ENCODE data around the gene PCBP4.

PCBP4 gene

GRCh38 chr3:51967384-51968169 is at the start of gene PCBP4:
Gene PCBP4, minus strand, starts transcription at chr3:51967454. Its CDS starts 6,214 bp downstream, at chr3:51961240.
- DNase-seq (ENCODE audit: low spot score), result peak; percentile 89

- DNase-seq (ENCODE audit: low spot score), result no peak
Measured at GRCh38 chr3:52015438-52016228, 48.4 kb upstream of the PCBP4 start.

DNA sequence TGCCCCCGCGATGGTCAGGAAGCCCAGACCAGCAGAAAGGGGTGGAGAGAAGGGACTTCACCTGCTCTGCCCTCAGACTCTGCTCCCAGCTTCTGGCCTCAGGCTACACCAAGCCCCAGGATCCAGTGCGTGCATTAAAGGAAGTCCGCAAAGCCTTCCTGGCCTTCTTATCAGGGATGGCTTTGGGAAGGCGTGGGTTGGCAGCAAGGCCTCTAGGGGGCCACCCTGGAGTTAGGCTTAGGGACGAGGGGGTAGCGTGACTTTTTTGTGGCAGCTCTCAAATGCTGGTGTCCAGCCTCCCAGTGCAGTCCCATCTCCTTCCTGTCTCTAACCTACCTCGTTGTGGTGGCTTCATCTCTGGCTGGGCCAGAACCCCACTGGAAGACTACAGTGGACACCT is 47.4 kb upstream of the PCBP4 start:
- DNase-seq (ENCODE audit: low spot score), result peak; percentile 59

GRCh38 chr3:52013802-52014598 is 46.7 kb upstream of the PCBP4 start:
- no peak for DNase-seq (ENCODE audit: low spot score)

GRCh38 chr3:52012699-52013098 is 45.4 kb upstream of the PCBP4 start:
- no peak for DNase-seq (ENCODE audit: low spot score)

- DNase-seq (ENCODE audit: low spot score), result no peak
Measured at GRCh38 chr3:52010431-52010830, 43.2 kb upstream of the PCBP4 start.

GRCh38 chr3:52007291-52007690 is 40.0 kb upstream of the PCBP4 start:
- DNase-seq (ENCODE audit: low spot score), result no peak

DNA sequence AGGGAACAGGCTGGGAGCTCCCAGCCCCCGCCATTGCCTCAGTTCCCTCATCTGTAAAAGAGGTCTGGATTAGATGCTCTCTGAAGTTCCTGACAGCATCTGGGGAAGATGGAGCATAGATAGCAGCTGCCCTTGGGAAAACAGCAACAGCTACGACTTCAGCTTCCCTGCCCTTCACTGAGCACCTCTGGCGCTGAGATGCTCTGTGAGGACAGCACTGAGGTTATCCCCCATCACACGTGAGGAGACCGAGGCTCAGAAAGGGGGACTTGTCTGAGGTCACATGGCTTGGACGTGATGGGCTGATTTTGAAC is 39.5 kb upstream of the PCBP4 start:
- DNase-seq (ENCODE audit: low spot score), result no peak

GRCh38 chr3:52006017-52006819 is 39.0 kb upstream of the PCBP4 start:
- no peak for DNase-seq (ENCODE audit: low spot score)

DNA sequence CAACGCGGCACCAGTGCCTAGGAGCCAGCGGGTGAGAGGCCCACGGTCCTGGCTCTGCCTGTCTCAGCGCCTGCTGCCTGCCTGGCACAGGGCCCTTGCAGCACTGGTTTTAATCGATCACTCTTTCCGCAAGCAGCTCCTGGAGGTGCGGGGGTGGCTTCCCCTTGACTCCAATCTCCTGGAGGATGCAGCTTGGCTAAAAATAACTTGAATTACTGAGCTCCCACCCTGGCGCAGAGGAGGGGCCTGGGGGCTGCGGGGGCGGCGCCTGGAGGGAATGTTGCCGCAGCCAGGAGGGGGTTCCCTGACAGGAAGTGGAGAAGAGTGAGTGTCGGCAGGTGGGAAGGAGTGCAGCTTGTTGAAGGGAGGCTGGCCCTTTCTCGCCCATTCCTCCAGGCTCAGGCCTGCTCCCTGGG is 38.3 kb upstream of the PCBP4 start:
- peak; percentile 70 for DNase-seq (ENCODE audit: low spot score)

GRCh38 chr3:52004906-52005395 is 37.7 kb upstream of the PCBP4 start:
- DNase-seq (ENCODE audit: low spot score), result no peak

GRCh38 chr3:52004163-52004787 is 37.0 kb upstream of the PCBP4 start:
- DNase-seq (ENCODE audit: low spot score), result peak; percentile 91

- DNase-seq (ENCODE audit: low spot score), result no peak
Measured at GRCh38 chr3:52002748-52003147, 35.5 kb upstream of the PCBP4 start.

- peak; percentile 91 for DNase-seq (ENCODE audit: low spot score)
Measured at GRCh38 chr3:52001443-52001974, 34.3 kb upstream of the PCBP4 start.

DNA sequence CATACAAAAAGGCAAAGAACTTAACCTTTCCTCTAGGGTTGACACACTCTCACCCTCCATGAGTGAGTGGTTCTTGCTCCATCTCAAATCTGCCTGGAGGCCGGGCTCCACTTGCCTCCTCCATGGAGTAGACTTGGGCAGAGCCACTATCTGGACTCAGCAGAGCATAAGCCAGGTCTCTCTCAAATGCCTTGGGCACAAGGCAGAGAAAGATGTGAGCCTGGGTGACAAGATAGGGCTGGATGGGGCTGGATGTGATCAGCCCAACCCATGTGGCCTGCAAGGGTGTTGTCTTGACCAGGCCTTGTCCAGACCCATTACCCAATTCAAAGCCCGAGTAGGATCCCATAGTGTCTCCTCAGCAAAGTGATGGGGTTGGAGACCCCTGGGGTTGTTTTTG is 32.6 kb upstream of the PCBP4 start:
- no peak for DNase-seq (ENCODE audit: low spot score)

- no peak for DNase-seq (ENCODE audit: low spot score)
Measured at GRCh38 chr3:51998774-51999173, 31.5 kb upstream of the PCBP4 start.

DNA sequence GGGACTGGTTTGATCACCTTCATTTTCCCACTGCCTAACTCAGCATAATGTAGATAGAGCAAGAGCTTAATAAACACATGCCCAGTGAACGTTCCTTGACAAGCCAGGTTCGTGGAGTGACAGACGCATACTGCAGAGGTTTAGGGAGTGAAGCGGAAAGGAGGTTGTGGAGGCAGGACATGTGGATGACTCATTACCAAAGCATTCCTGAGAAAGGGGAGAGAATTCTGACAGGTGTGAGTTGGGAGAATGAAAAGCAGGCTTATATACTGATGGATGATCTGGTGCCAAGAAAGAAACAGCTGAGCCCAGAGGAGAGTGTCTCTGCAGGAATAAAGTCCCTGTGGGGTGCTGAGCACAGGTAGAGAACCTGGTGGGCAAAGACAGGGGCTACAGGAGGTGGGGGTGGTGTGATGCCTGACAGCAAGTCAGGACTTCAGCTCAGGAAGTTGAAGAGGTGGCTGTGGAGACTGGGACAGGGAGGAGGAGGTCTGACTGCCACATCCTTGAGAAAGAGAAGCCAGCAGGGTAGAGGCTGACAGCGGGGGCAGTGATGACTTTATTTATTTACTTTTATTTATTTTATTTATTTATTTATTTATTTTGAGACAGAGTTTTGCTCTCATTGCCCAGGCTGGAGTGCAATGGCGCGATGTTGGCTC is 30.8 kb upstream of the PCBP4 start:
- no peak for DNase-seq (ENCODE audit: low spot score)

DNA sequence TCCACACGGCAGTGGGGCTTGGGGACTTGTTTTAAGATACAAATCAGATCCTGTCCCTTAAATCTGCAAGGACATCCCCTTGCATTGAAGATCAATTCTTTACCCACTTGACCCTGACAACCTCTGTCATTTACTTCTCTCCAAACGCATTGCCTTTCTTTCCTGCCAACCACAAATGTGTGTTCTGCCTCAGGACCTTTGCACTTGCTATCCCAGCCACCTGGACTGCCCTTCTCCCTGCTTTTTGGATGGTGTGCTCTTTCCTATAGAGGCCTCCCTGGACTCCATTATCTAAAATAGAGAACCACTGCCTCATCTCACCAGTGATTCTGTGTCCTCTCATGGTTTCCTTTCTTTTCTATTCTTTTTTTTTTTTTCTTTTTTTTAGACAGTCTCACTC is 29.9 kb upstream of the PCBP4 start:
- DNase-seq (ENCODE audit: low spot score), result no peak

DNA sequence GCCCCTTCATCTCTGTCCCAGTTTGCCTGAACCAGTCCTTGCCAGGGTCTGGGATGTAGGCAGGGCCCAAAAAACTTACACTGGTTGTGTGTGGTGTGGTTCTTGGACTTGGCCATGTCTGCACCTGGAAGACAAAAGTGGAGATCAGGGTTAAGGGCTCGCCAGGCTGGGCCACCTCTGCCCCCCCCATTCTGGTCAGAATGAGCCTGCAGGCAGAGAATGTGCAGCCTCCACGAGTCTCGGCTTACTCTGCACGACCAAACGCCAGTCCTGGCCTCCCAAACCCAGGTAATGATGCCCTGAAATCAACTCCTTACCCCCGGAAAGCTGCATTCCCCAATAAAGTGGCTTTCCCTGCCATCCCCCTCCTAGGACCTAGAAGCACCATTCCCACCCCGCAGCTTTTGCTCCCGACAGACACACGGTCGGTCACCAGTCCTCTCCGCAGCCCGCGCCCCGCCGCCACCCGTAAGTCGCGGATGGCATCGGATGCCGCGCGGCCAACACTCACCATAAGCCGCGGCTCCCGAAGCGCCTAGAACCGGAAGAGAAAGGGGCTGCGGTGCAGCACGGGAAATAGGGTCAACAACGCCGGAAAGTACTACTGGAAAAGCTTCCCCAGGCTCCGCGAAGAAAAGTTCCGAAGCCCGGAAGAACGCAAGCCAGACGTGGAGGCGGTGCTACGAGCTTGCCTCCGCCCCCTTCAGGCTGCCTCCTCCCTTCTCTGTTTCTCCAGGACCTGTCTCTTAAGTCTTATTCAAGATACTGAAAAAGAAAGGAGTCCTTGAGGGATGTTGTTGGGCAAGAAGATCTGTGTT is 28.3 kb upstream of the PCBP4 start, which contains the start of gene RPL29:
Gene RPL29 (minus strand): TSS at position 550 of the 818 bp plus-strand sequence. CDS start 434 bp downstream, at position 116.
- DNase-seq (ENCODE audit: low spot score), result peak; percentile 91
